NOMO-1 treated with DMSO at 0.1 percent for 48 hours (cell line): Measurements from ENCODE around the gene LAMB3.

Experiments used
- DNase-seq: peaks from one replicate; lab custom pipeline; 2025; ENCODE audit not compliant: unreplicated experiment; lab: John Stamatoyannopoulos, UW

LAMB3 gene

DNA sequence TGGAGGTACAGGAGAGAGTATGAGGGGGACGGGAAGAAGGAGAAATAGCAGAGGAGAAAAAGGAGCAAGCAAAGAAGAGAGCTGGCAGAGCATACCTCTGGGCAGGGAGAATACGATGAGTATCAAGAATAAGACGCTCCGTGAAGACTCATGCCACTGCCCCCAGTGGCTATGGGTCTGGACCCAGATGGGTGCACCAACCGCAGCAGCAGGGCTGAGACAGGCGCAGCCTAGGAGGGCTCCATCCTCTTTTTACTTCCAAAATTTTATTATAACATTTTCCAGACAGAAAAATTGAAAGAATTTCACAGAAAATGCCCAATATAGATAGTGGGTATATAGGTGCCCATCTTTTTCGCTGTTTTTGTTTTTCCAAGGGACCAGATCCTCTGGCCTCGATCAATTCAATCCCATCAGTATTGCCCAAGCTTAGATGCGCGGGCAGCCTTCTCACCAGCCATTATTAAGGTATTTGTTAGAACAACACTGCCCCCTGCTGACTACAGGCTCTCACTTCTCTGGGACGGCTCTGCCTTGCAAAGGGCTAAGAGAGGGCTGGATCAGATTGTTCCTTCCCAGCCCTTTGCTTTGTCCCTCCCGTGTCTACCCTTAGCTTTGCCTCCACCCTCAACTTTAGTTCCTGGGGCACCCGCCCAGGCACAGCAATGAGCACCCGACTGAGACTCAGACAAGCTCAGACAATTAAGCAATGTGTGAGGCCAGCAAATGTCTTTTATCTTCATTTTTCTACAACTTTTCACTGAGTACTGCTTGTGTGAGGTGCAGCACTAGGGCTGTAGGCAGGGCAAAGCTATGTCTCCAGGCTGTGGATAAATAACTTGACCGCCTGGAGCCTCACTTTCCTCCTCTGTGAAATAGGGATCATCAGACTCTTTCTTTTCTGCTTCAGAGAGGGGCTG is 86.2 kb downstream of the LAMB3 start:
- DNase-seq: peak; percentile 74
